Ovary (tissue), 10 donors: Measurements from ENCODE around the gene MOCS1. TPM values are rescaled to one million over a fixed set of nuclear protein-coding genes. Genes with fewer than 3 reads are reported as not detected.

ENCODE experiments used
- DNase-seq, 5 donors: peaks; one replicate each; pipeline ENCODE4 v3.0.0-alpha.2; 2019 to 2020
- H3K27ac ChIP-seq, 2 donors: fragments of 200-600 bp; one replicate each; pipeline versions ENCODE4 v1.5.1 to v1.8.0; 2019 to 2022
- H3K27me3 ChIP-seq: fragments of 200-600 bp; one replicate; pipeline ENCODE4 v1.8.0; 2022
- H3K36me3 ChIP-seq: fragments of 200-600 bp; sonication (generic); one replicate; pipeline ENCODE4 v1.5.1; 2019
- H3K4me1 ChIP-seq: one replicate; pipeline ENCODE4 v1.8.1; 2013; ENCODE audit warnings: mild to moderate bottlenecking, moderate library complexity; ENCODE audit not compliant: insufficient read depth
- H3K4me3 ChIP-seq: fragments of 200-600 bp; sonication (generic); one replicate; pipeline ENCODE4 v1.5.1; 2017
- H3K9me3 ChIP-seq, 2 donors: fragments of 200-600 bp in 1 of 2; sonication (generic) in 1 of 2; one replicate each; pipeline versions ENCODE4 v1.5.1 to v1.8.1; 2013 to 2019; ENCODE audit warnings: mild to moderate bottlenecking in 1 of 2, moderate library complexity in 1 of 2
- EP300 ChIP-seq: sonication (generic); formaldehyde crosslinking; IDR thresholded peaks from one replicate; pipeline ENCODE4 v1.6.1; 2017; ENCODE audit warnings: antibody characterized with exemption
- POLR2A ChIP-seq: fragments of 450-650 bp; IDR thresholded peaks from one replicate; pipeline ENCODE4 v1.6.1; 2017; ENCODE audit warnings: antibody characterized with exemption, mild to moderate bottlenecking, moderate library complexity
- WGBS, 3 donors: extraction: QIAGEN DNeasy Blood & Tissue Kit in 1 of 3; methylation state at CpG; one replicate each; pipeline versions ENCODE4 v1.1.5 to v1.1.7; 2013 to 2017; 5-methylcytosine and 5-hydroxymethylcytosine counted together
- intact Hi-C, 4 donors: fragments of 100-400 bp; cut with DNase I; formaldehyde crosslinking; loops; one replicate each; pipeline versions ENCODE4 v1.11.0 to v1.15.1; 2022 to 2023
- long read RNA-seq, 3 donors: library from polyadenylated mRNA in 2 of 3; unstranded in 2 of 3; transcript quantifications; one replicate each; pipeline ENCODE4 v2.0.0 and lab custom pipeline, GENCODE V29; 2021 to 2026
- polyA plus RNA-seq, 2 donors: library from polyadenylated mRNA; stranded (reverse); fragments of 200-250 nt in 1 of 2; fragments of 350-450 nt in 1 of 2; fragmentation: Illumina TruSeq in 1 of 2; extraction: RNeasy Lipid Tissue Mini Kit (QIAGEN cat#74804) in 1 of 2; gene quantifications; one replicate each; pipeline ENCODE4 v1.2.3, GENCODE V29; 2013 to 2014
- total RNA-seq, 7 donors: library from RNA; depleted of rRNA in 2 of 7; stranded (reverse); fragments of >200 nt in 2 of 7; fragmentation: NEBNext Ultra II Directional in 3 of 7; extraction: Animal tissue kit (Norgen Biotek cat#: 25700) in 3 of 7; gene quantifications; one replicate each; pipeline versions ENCODE4 v1.1.0 to v1.2.4, GENCODE V29; 2016 to 2023
- TF ChIP-seq, protein P1 (sequence below), 3 donors: fragments of 450-650 bp in 2 of 3; fragments of 200-600 bp in 1 of 3; IDR thresholded peaks; one replicate each; pipeline versions ENCODE4 v1.5.1 to v1.8.0; 2016 to 2022; ENCODE audit warnings: antibody characterized with exemption in 3 of 3, mild to moderate bottlenecking in 1 of 3
- donor health status: DM: no; HTN: no; CAD: no; lungs with moderate emphysema.
- donor health status: DM: no; HTN: no; CAD: no.
- donor health status: Bipolar disorder and iron deficiency.
- donor health status: DM: yes; HTN: yes; CAD: no.
- donor health status: DM: no; HTN: no; CAD: no.
- donor health status: DM: yes; HTN: yes; CAD: no.

Gene MOCS1
- total RNA-seq (10 to 100 TPM; 10.9 to 21.8 (median 17.2) TPM), polyA plus RNA-seq (10 to 100 TPM; 11.4 to 12.1 TPM)
- long read RNA-seq, donor 1, full-length matches to known transcripts, result 58 of 104 reads
- long read RNA-seq, donor 1, partial matches to known transcripts, result 10 of 104 reads
- long read RNA-seq, donor 1, other reads (novel, unspliced or antisense), result 36 of 104 reads
- long read RNA-seq, donor 2, partial matches to known transcripts, result 6 of 7 reads
- long read RNA-seq, donor 2, other reads (novel, unspliced or antisense), result 0 of 7 reads
- long read RNA-seq, donor 3, full-length matches to known transcripts, result 28 of 54 reads
- long read RNA-seq, donor 3, partial matches to known transcripts, result 6 of 54 reads
- long read RNA-seq, donor 3, other reads (novel, unspliced or antisense), result 20 of 54 reads

DNA sequence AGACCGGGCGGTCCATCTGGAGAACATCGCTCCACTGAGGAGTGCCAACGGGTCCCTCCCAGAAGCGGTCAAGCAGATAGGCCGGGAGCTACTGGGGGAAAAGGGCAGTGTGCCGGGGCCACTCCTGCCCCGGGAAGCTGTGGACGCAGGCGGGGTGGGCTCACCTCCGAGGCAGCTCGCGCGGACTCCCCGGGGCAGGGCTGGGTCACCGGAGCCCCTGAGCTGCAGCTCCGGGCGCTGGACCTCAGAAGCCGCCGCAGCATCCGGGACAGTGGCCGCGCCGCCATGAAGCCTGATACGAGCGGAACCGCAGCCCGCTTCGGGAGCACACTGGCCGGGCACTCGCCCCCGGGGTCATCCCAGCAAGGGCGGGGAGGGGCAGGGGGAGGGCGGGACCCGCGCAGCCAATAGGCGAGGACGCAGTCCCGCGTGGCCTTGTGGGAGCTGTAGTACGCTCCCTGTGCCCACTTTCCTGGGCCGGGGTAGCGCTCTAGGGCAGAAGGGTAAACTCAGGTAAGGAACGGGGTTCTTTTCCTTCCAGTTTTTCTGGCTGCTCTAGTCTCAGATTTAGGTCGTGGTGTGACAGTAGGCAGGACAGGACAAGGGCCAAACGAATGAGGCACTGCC lies at the start of gene MOCS1:
Gene MOCS1, minus strand, starts transcription at position 332 of the 627 bp plus-strand sequence. Its CDS starts 45 bp downstream, at position 287.
- 1 to 4% (median 1%) methylated on average over 45 to 46 of the region's 46 CpGs for WGBS, 3 donors
- no peaks in the 10 kb centered on the region for H3K9me3 ChIP-seq
- TF ChIP-seq, protein P1, sequence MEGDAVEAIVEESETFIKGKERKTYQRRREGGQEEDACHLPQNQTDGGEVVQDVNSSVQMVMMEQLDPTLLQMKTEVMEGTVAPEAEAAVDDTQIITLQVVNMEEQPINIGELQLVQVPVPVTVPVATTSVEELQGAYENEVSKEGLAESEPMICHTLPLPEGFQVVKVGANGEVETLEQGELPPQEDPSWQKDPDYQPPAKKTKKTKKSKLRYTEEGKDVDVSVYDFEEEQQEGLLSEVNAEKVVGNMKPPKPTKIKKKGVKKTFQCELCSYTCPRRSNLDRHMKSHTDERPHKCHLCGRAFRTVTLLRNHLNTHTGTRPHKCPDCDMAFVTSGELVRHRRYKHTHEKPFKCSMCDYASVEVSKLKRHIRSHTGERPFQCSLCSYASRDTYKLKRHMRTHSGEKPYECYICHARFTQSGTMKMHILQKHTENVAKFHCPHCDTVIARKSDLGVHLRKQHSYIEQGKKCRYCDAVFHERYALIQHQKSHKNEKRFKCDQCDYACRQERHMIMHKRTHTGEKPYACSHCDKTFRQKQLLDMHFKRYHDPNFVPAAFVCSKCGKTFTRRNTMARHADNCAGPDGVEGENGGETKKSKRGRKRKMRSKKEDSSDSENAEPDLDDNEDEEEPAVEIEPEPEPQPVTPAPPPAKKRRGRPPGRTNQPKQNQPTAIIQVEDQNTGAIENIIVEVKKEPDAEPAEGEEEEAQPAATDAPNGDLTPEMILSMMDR (IDR thresholded peaks at IDR 0.05), result no peak
- TF ChIP-seq POLR2A, result peak; percentile 56
- intact Hi-C loops, result no loop called here
- H3K36me3 ChIP-seq, result no peaks in the 10 kb centered on the region
- peak within 1 kb of the TSS; percentile 86 for H3K4me3 ChIP-seq
- H3K27ac ChIP-seq, result peak within 1 kb of the TSS; percentile 81 to 85
- H3K27me3 ChIP-seq, result no peaks in the 10 kb centered on the region
- peak; percentile 82 to 90 (median 86) for DNase-seq
- H3K4me1 ChIP-seq, result peaks cover 4% of the 10 kb centered on the region

DNA sequence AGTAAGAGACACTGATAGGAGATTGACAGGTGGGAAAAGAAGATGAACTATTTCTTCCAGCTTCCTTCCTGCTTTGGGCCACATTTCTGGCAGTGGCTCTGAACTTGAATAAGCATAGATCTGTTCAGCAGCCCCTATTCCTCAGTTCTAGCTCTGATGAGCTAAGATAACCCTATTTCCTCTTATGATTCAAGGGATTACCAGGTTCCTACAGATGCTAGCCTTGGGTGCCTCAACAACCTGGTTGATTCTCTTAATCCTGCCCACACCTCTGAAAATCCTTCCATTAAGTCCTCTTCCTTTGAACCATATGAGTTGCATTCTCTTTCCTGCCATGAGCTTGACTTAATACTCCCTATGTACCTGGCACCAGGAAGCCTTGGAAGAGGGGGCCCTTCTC lies 49.8 kb upstream of the MOCS1 start:
- no peak for DNase-seq
- Histone ChIP-seq H3K27me3 (no peaks in the 10 kb centered on the region), H3K36me3 (no peaks in the 10 kb centered on the region), H3K9me3 (no peaks in the 10 kb centered on the region), H3K4me3 (no peak overlapping the region), H3K27ac (no peak overlapping the region), H3K4me1 (no peaks in the 10 kb centered on the region)
- intact Hi-C loops, result loop anchor here in 1 of 4 donors (10.0 kb wide), 1 partner anchor 1041 kb away; no protein-coding TSS in a partner anchor
- TF ChIP-seq EP300 (no peak), POLR2A (no peak)
- TF ChIP-seq, protein P1 (IDR thresholded peaks at IDR 0.05), result no peak

DNA sequence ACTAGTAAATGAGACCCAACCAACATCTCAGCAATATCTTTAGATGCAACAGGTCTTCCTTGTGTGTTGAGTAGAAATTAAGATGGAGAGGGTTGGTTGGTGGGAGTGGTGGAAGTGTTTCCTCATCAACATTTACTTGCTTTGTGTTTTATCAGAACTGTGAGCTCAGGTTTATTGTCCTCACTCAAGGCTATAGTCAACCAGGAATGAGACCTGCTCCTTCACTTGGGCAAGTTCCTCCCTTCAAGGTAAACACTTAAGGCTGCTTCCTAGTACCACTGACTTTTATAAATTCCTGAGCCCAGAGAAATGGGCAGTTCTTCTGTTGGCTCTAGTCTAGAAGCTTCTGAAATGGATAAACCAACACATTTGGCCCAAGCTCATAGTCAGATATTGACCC lies 48.9 kb upstream of the MOCS1 start:
- DNase-seq, result no peak
- intact Hi-C loops, result loop anchor here in 1 of 4 donors (10.0 kb wide), 1 partner anchor 1042 kb away; no protein-coding TSS in a partner anchor
- H3K4me1 ChIP-seq, result no peaks in the 10 kb centered on the region
- no peaks in the 10 kb centered on the region for H3K9me3 ChIP-seq
- TF ChIP-seq, protein P1 (IDR thresholded peaks at IDR 0.05), result no peak
- no peak for TF ChIP-seq EP300
- TF ChIP-seq POLR2A, result no peak
- H3K27ac ChIP-seq, result no peak overlapping the region
- H3K27me3 ChIP-seq, result no peaks in the 10 kb centered on the region
- no peaks in the 10 kb centered on the region for H3K36me3 ChIP-seq
- no peak overlapping the region for H3K4me3 ChIP-seq

DNA sequence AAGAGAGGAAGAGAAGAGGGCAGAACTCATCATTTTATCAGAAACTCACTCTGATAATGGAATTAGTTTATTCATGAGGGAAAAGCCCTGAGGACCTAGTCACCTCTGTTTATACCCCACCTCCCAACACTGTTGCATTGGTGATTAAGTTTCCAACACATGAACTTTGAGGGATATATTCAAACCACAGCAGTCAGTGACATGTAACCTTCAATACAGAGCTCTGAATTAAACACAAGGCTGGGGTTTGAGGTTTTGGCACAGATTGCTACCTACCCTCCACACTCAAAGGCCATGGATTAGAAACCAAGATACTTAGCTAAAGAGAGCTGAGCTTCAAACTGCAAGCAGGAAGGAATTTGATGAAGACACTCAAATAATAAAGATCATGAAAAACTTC lies 48.5 kb upstream of the MOCS1 start:
- no peak for DNase-seq
- no peaks in the 10 kb centered on the region for H3K27me3 ChIP-seq
- no peak overlapping the region for H3K4me3 ChIP-seq
- TF ChIP-seq POLR2A (no peak), EP300 (no peak)
- TF ChIP-seq, protein P1 (IDR thresholded peaks at IDR 0.05), result no peak
- intact Hi-C loops, result loop anchor here in 1 of 4 donors (10.0 kb wide), 1 partner anchor 1042 kb away; no protein-coding TSS in a partner anchor
- no peaks in the 10 kb centered on the region for H3K9me3 ChIP-seq
- no peak overlapping the region for H3K27ac ChIP-seq
- no peaks in the 10 kb centered on the region for H3K4me1 ChIP-seq
- H3K36me3 ChIP-seq, result no peaks in the 10 kb centered on the region
